A673 (cell line): Measurements from ENCODE around the gene MRPL38. TPM values are rescaled to one million over a fixed set of nuclear protein-coding genes. Genes with fewer than 3 reads are reported as not detected.
A peak's percentile ranks its signal among the peaks of the same experiment; 100 is the strongest.

Experiments used
- BruUV-seq: library from RNA; stranded (reverse); fragments of 400-500 nt; replicated peaks from 2 replicates; lab custom pipeline; 2021; lab: Mats Ljungman, UMichigan
- CTCF ChIA-PET: fragments of 300-600 bp; sonication (Branson Sonifier 250); formaldehyde crosslinking; loops from one replicate; lab custom pipeline; 2022; ENCODE audit warnings: antibody characterized with exemption; lab: Charles Lee
- POLR2A ChIA-PET: fragments of 300-600 bp; sonication (Branson Sonifier 250); formaldehyde crosslinking; loops from one replicate; lab custom pipeline; 2022; ENCODE audit warnings: antibody characterized with exemption; ENCODE audit not compliant: low non-redundant PET; lab: Charles Lee
- DNase-seq: peaks from one replicate; pipeline ENCODE4 v3.0.0-alpha.2; 2015; ENCODE audit warnings: low spot score
- H3K27ac ChIP-seq: fragments of 200-600 bp; sonication (generic); 2 replicates; pipeline ENCODE4 v1.5.1; 2016; ENCODE audit warnings: mixed run types, low read depth, mild to moderate bottlenecking, mixed read lengths, antibody characterized with exemption, low read length; ENCODE audit not compliant: poor library complexity, severe bottlenecking
- H3K27me3 ChIP-seq: fragments of 200-600 bp; sonication (generic); replicated peaks from 2 replicates; pipeline ENCODE4 v1.6.1; 2017; ENCODE audit warnings: mixed run types, low read depth, mild to moderate bottlenecking, mixed read lengths, antibody characterized with exemption, low read length; ENCODE audit not compliant: insufficient read depth, poor library complexity
- H3K36me3 ChIP-seq: fragments of 200-600 bp; sonication (generic); 2 replicates; pipeline ENCODE4 v1.6.1; 2016; ENCODE audit warnings: mixed run types, mild to moderate bottlenecking, mixed read lengths, antibody characterized with exemption, low read length; ENCODE audit not compliant: insufficient read depth, poor library complexity, severe bottlenecking
- H3K4me1 ChIP-seq: fragments of 200-600 bp; sonication (generic); 2 replicates; pipeline ENCODE4 v1.6.1; 2017; ENCODE audit warnings: mixed run types, mild to moderate bottlenecking, mixed read lengths, antibody characterized with exemption, low read length; ENCODE audit not compliant: insufficient read depth, poor library complexity, severe bottlenecking
- H3K4me3 ChIP-seq: fragments of 200-600 bp; sonication (generic); 2 replicates; pipeline ENCODE4 v1.5.1; 2016; ENCODE audit warnings: low read depth, mixed run types, mild to moderate bottlenecking, mixed read lengths, low read length; ENCODE audit not compliant: poor library complexity, severe bottlenecking
- H3K9me3 ChIP-seq: fragments of 200-600 bp; sonication (generic); 2 replicates; pipeline ENCODE4 v1.6.1; 2016; ENCODE audit warnings: mixed run types, low read depth, mild to moderate bottlenecking, mixed read lengths, antibody characterized with exemption, low read length; ENCODE audit not compliant: poor library complexity, severe bottlenecking
- EZH2 ChIP-seq: fragments of 200-600 bp; sonication (generic); IDR thresholded peaks from 2 replicates; pipeline ENCODE4 v1.6.1; 2017; ENCODE audit warnings: borderline replicate concordance, low read depth, mild to moderate bottlenecking, mixed read lengths, antibody characterized with exemption, low read length; ENCODE audit not compliant: poor library complexity, severe bottlenecking
- intact Hi-C: fragments of 100-400 bp; cut with micrococcal nuclease; formaldehyde crosslinking; loops from one replicate; pipeline ENCODE4 v1.10.0; 2022; ENCODE audit not compliant: unreplicated experiment
- total RNA-seq: library from RNA; stranded (reverse); gene quantifications from 2 replicates; pipeline ENCODE4 v1.2.3, GENCODE V29; 2021
- TF ChIP-seq, protein P1 (sequence below): fragments of 300-800, 200-600 bp; sonication (generic); conservative IDR thresholded peaks from 2 replicates; pipeline ENCODE4 v1.5.1; 2017; ENCODE audit warnings: low read depth, mild to moderate bottlenecking, antibody characterized with exemption, low read length, moderate library complexity, mixed read lengths

The MRPL38 gene
- total RNA-seq, 1 experiment from 2014 or later, result 167 TPM

DNA sequence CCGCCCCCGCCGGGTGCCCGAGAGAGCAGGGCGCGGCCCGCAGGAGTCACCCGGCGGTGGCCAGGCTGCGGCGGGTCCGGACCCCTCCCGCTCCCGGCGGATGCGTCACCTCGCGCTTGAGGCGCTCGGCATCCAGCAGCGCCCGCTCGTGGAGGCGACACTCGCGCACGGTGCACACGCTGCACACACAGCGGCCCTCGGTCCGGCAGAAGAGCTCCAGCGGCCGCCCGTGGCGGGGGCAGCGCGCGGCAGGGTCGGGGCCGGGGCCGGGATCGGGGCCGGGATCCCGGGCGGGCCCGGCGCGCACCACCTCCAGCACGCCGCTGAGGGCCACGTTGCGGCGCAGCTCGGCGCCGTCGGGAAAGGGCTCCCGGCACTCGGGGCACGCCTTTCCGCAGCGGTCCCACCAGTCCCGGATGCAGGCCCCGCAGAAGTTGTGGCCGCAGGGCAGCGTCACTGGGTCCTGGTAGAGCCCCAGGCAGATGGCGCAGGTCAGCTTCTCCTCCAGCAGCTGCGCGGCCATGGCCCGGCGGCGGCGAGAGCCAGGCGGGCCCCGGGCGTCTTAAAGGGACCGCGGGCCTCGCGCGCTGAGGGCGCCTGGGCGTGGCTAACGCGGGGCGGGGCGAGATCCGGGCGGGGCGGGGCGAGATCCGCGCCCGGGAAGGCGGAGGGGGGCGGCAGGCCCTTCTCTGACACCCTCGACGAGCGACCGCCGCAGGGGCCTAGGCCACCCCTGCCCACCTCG, 8.1 kb downstream of the MRPL38 start, which contains the start of gene TRIM65:
Gene TRIM65 (minus strand): TSS at position 537 of the 745 bp plus-strand sequence. CDS start 14 bp downstream, at position 523.
- ChIA-PET POLR2A (no interaction called here), CTCF (interaction anchor here (0.6 to 1.5 kb wide), 2 partner anchors 41 to 48 kb away, joined by 4 to 5 read pairs; partner anchors contain the start of gene WBP2)
- peaks cover 41% of the 10 kb centered on the region for H3K36me3 ChIP-seq
- H3K9me3 ChIP-seq, result no peaks in the 10 kb centered on the region
- H3K4me3 ChIP-seq, result peak within 1 kb of the TSS; percentile 89
- H3K27me3 ChIP-seq, result no peaks in the 10 kb centered on the region
- peak within 1 kb of the TSS; percentile 84 for H3K27ac ChIP-seq
- BruUV-seq, result no TSS peak
- TF ChIP-seq EZH2, result no peak
- TF ChIP-seq, protein P1, sequence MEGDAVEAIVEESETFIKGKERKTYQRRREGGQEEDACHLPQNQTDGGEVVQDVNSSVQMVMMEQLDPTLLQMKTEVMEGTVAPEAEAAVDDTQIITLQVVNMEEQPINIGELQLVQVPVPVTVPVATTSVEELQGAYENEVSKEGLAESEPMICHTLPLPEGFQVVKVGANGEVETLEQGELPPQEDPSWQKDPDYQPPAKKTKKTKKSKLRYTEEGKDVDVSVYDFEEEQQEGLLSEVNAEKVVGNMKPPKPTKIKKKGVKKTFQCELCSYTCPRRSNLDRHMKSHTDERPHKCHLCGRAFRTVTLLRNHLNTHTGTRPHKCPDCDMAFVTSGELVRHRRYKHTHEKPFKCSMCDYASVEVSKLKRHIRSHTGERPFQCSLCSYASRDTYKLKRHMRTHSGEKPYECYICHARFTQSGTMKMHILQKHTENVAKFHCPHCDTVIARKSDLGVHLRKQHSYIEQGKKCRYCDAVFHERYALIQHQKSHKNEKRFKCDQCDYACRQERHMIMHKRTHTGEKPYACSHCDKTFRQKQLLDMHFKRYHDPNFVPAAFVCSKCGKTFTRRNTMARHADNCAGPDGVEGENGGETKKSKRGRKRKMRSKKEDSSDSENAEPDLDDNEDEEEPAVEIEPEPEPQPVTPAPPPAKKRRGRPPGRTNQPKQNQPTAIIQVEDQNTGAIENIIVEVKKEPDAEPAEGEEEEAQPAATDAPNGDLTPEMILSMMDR, result 0 out of 2 replicates have a peak, but pooled peaks have one; percentile 26
- intact Hi-C loops, result no loop called here
- peaks cover 17% of the 10 kb centered on the region for H3K4me1 ChIP-seq
- peak; percentile 82 for DNase-seq

DNA sequence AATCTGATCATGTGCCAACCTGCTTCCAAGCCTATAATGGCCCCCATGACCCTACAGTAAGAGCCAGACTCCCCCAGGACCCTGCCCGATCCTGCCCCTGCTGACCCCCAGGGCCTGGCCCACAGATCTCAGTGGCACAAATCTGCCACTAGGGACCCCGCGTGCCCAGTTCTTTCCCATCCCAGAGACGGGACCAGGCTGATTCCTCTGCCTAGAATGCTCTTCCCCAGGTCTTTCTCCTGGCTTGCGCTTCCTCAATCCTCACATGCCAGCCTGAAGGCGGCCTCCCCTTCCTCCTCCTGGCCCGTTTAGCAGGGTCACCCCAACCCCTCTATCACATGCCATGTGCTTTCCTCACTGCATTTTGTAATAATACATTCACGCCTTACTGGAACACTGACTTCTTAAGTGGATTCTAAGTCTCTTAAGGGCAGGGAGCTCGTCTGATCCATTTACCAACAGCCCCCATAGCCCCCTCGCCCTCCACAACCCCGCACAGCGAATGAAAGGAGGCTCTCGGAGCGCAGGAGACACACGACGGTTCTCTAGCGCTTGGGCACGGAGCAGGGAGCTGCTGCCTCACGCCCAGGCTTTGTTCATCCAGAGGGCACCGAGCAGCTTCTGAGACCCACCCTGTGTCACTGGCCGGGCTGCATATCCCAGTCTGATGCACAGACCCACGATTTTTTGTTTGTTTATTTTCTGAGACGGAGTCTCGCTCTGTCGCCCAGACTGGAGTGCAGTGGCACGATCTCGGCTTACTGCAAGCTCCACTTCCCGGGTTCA, 9.1 kb downstream of the MRPL38 start:
- peaks cover 17% of the 10 kb centered on the region for H3K4me1 ChIP-seq
- TF ChIP-seq, protein P1, result peak; percentile 51
- no peak for TF ChIP-seq EZH2
- ChIA-PET CTCF (interaction anchor here (1.5 kb wide), 1 partner anchor 47 kb away, joined by 5 read pairs; no protein-coding TSS in a partner anchor), POLR2A (interaction anchor here (0.5 kb wide), 1 partner anchor 41 kb away, joined by 3 read pairs; the partner anchor contains the start of gene WBP2)
- H3K27ac ChIP-seq, result peak overlapping the region; percentile 84
- H3K36me3 ChIP-seq, result peaks cover 41% of the 10 kb centered on the region
- H3K9me3 ChIP-seq, result no peaks in the 10 kb centered on the region
- intact Hi-C loops, result no loop called here
- DNase-seq, result peak; percentile 55
- peak overlapping the region; percentile 89 for H3K4me3 ChIP-seq
- H3K27me3 ChIP-seq, result no peaks in the 10 kb centered on the region
- BruUV-seq, result no TSS peak

DNA sequence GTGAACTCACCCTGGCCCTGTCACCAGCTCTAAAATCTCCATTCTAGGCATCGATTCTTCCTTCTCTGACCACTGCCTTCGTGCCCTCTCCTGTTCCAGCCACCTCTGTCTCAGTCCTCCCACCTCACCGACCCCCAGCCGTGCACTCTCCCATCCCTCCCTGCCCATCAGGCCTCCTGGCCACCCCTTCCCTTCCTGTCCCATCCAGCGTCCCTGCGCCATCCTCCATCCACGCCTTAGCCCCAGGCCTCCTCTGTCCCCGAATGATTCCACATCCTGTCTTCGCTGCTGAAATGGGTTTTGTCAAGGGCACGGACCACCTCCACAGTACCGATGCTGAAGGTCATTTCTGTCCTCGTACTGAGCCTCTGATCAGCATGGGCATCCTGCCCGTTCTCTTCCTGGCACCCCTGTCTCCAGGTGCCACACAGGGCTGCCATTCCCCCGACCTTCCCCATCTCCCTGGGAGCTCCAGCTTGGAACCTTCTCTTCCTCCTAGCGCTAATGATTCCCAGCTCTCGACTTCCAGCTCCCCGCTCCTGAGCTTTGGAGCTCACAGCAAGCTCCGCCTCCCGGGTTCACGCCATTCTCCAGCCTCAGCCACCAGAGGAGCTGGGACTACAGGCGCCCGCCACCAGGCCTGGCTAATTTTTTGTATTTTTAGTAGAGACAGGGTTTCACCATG, 10.5 kb downstream of the MRPL38 start:
- ChIA-PET POLR2A (no interaction called here), CTCF (interaction anchor here (0.6 kb wide), 1 partner anchor 96 kb away, joined by 5 read pairs; no protein-coding TSS in a partner anchor)
- TF ChIP-seq, protein P1, result no peak
- TF ChIP-seq EZH2, result no peak
- Histone ChIP-seq H3K27me3 (no peaks in the 10 kb centered on the region), H3K36me3 (peaks cover 30% of the 10 kb centered on the region), H3K9me3 (no peaks in the 10 kb centered on the region), H3K4me1 (peaks cover 17% of the 10 kb centered on the region), H3K27ac (no peak overlapping the region), H3K4me3 (no peak overlapping the region)
- no TSS peak for BruUV-seq
- intact Hi-C loops, result no loop called here
- DNase-seq, result no peak
